Measurements from ENCODE around the gene SLC66A3. TPM values are rescaled to one million over a fixed set of nuclear protein-coding genes. Genes with fewer than 3 reads are reported as not detected.

Gene SLC66A3
- total RNA-seq, 1 donor from 2014 or later = 59.7 TPM

- intact Hi-C loops (cut with DNase I) = no loop called here
Observed at GRCh38 chr2:11144077-11144737, 11.1 kb upstream of the SLC66A3 start.

GRCh38 chr2:11144738-11145079 lies 10.6 kb upstream of the SLC66A3 start:
- TF ChIP-seq POLR2AphosphoS5 (IDR thresholded peaks at IDR 0.05; ENCODE audit: insufficient read depth in 1 of 2, low read depth in 1 of 2) (no peak), POLR2A (IDR thresholded peaks at IDR 0.05) (no peak), CTCF (IDR thresholded peaks at IDR 0.05) (no peak)
- Histone ChIP-seq H3K27ac (no peak overlapping the region), H3K36me3 (no peaks in the 10 kb centered on the region), H3K27me3 (no peaks in the 10 kb centered on the region), H3K9me3 (no peaks in the 10 kb centered on the region), H3K4me3 (no peak overlapping the region), H3K4me1 (no peaks in the 10 kb centered on the region)
- DNase-seq (ENCODE audit: extremely low spot score in 2 of 2) = no peak
- intact Hi-C loops (cut with DNase I) = no loop called here

More at GRCh38 chr2:11144077-11144737, 11.1 kb upstream of the SLC66A3 start:
- Histone ChIP-seq H3K4me1 (no peaks in the 10 kb centered on the region), H3K4me3 (no peak overlapping the region), H3K27me3 (no peaks in the 10 kb centered on the region), H3K9me3 (no peaks in the 10 kb centered on the region), H3K36me3 (no peaks in the 10 kb centered on the region), H3K27ac (no peak overlapping the region)
- no peak for TF ChIP-seq POLR2AphosphoS5 (IDR thresholded peaks at IDR 0.05; ENCODE audit: insufficient read depth in 1 of 2, low read depth in 1 of 2)
- TF ChIP-seq POLR2A (IDR thresholded peaks at IDR 0.05) = no peak
- TF ChIP-seq CTCF (IDR thresholded peaks at IDR 0.05) = no peak
- DNase-seq (ENCODE audit: extremely low spot score in 2 of 2) = no peak

GRCh38 chr2:11145350-11145749 lies 9.9 kb upstream of the SLC66A3 start:
- Histone ChIP-seq H3K36me3 (no peaks in the 10 kb centered on the region), H3K4me1 (no peaks in the 10 kb centered on the region), H3K27ac (no peak overlapping the region), H3K9me3 (no peaks in the 10 kb centered on the region), H3K4me3 (no peak overlapping the region), H3K27me3 (no peaks in the 10 kb centered on the region)
- TF ChIP-seq POLR2AphosphoS5 (IDR thresholded peaks at IDR 0.05; ENCODE audit: insufficient read depth in 1 of 2, low read depth in 1 of 2) (no peak), POLR2A (IDR thresholded peaks at IDR 0.05) (no peak), CTCF (IDR thresholded peaks at IDR 0.05) (no peak)
- intact Hi-C loops (cut with DNase I) = no loop called here
- DNase-seq (ENCODE audit: extremely low spot score in 2 of 2) = no peak

GRCh38 chr2:11146076-11146475 lies 9.2 kb upstream of the SLC66A3 start:
- H3K9me3 ChIP-seq = no peaks in the 10 kb centered on the region
- no peak for TF ChIP-seq CTCF (IDR thresholded peaks at IDR 0.05)
- TF ChIP-seq POLR2AphosphoS5 (IDR thresholded peaks at IDR 0.05; ENCODE audit: insufficient read depth in 1 of 2, low read depth in 1 of 2) = no peak
- TF ChIP-seq POLR2A (IDR thresholded peaks at IDR 0.05) = no peak
- no peaks in the 10 kb centered on the region for H3K36me3 ChIP-seq
- no peaks in the 10 kb centered on the region for H3K27me3 ChIP-seq
- intact Hi-C loops (cut with DNase I) = no loop called here
- H3K4me1 ChIP-seq = no peaks in the 10 kb centered on the region
- H3K4me3 ChIP-seq = no peak overlapping the region
- no peak overlapping the region for H3K27ac ChIP-seq
- no peak for DNase-seq (ENCODE audit: extremely low spot score in 2 of 2)

GRCh38 chr2:11147263-11147662 lies 8.0 kb upstream of the SLC66A3 start:
- Histone ChIP-seq H3K4me1 (no peaks in the 10 kb centered on the region), H3K27me3 (no peaks in the 10 kb centered on the region), H3K27ac (no peak overlapping the region), H3K36me3 (no peaks in the 10 kb centered on the region), H3K9me3 (no peaks in the 10 kb centered on the region), H3K4me3 (no peak overlapping the region)
- intact Hi-C loops (cut with DNase I) = no loop called here
- TF ChIP-seq POLR2A (IDR thresholded peaks at IDR 0.05) (no peak), CTCF (IDR thresholded peaks at IDR 0.05) (no peak), POLR2AphosphoS5 (IDR thresholded peaks at IDR 0.05; ENCODE audit: insufficient read depth in 1 of 2, low read depth in 1 of 2) (no peak)
- DNase-seq (ENCODE audit: extremely low spot score in 2 of 2) = no peak
